Measurements from ENCODE around the gene SOX13.
"Not testable (repeated sequence)": the region's sequence is repeated elsewhere in the genome, so short reads cannot be mapped to it uniquely, and the experiment has no call there.

Gene SOX13

GRCh38 chr1:204072931-204073836 is at the start of gene SOX13:
Gene SOX13, plus strand, starts transcription at chr1:204073115. Its CDS starts 39,801 bp downstream, at chr1:204112916.
- peak; percentile 74 for DNase-seq

- DNase-seq, result no peak
These were observed 46.8 kb upstream of the SOX13 start for GRCh38 chr1:204025917-204026707.

GRCh38 chr1:204027446-204027845 is 45.5 kb upstream of the SOX13 start:
- no peak for DNase-seq

- DNase-seq, result no peak
These were observed 43.9 kb upstream of the SOX13 start for GRCh38 chr1:204029016-204029415.

- no peak for DNase-seq
These were observed 41.7 kb upstream of the SOX13 start for GRCh38 chr1:204031098-204031710.

GRCh38 chr1:204032642-204033235 is 40.2 kb upstream of the SOX13 start:
- DNase-seq, result no peak

- DNase-seq, result no peak
These were observed 39.6 kb upstream of the SOX13 start for GRCh38 chr1:204033306-204033705.

GRCh38 chr1:204036882-204037655 is 35.8 kb upstream of the SOX13 start:
- DNase-seq, result no peak

GRCh38 chr1:204041232-204041767 is 31.6 kb upstream of the SOX13 start:
- no peak for DNase-seq

GRCh38 chr1:204041803-204042505 is 31.0 kb upstream of the SOX13 start:
- no peak for DNase-seq

- no peak for DNase-seq
These were observed 30.4 kb upstream of the SOX13 start for GRCh38 chr1:204042516-204042915.

GRCh38 chr1:204043680-204044079 is 29.2 kb upstream of the SOX13 start:
- no peak for DNase-seq

GRCh38 chr1:204044448-204044847 is 28.5 kb upstream of the SOX13 start:
- DNase-seq, result no peak

- no peak for DNase-seq
These were observed 27.5 kb upstream of the SOX13 start for GRCh38 chr1:204045430-204045829.

- no peak for DNase-seq
These were observed 26.6 kb upstream of the SOX13 start for GRCh38 chr1:204046346-204046745.

GRCh38 chr1:204048796-204049195 is 24.1 kb upstream of the SOX13 start:
- DNase-seq, result not testable (repeated sequence)

GRCh38 chr1:204051258-204051657 is 21.7 kb upstream of the SOX13 start:
- no peak for DNase-seq

- no peak for DNase-seq
These were observed 21.2 kb upstream of the SOX13 start for GRCh38 chr1:204051718-204052117.

GRCh38 chr1:204053893-204054292 is 19.0 kb upstream of the SOX13 start:
- DNase-seq, result no peak

- no peak for DNase-seq
These were observed 12.9 kb upstream of the SOX13 start for GRCh38 chr1:204059970-204060369.

GRCh38 chr1:204062106-204062505 is 10.8 kb upstream of the SOX13 start:
- DNase-seq, result no peak

Data from NCI-H1105 treated with DMSO at 0.1 percent for 48 hours (cell line).